ENCODE measurements around the gene CLCA1.
"Not testable (repeated sequence)": the region's sequence is repeated elsewhere in the genome, so short reads cannot be mapped to it uniquely, and the experiment has no call there.

CLCA1 gene

GRCh38 chr1:86461482-86461881, 7.2 kb upstream of the CLCA1 start:
- DNase-seq (ENCODE audit: low read depth in 2 of 2): no peak

- no peak for DNase-seq (ENCODE audit: low read depth in 2 of 2)
Observed at GRCh38 chr1:86464819-86465218, 3.9 kb upstream of the CLCA1 start.

- no peak for DNase-seq (ENCODE audit: low read depth in 2 of 2)
Observed at GRCh38 chr1:86466109-86466844, 2.5 kb upstream of the CLCA1 start.

GRCh38 chr1:86466986-86467385, 1.7 kb upstream of the CLCA1 start:
- no peak for DNase-seq (ENCODE audit: low read depth in 2 of 2)

- DNase-seq (ENCODE audit: low read depth in 2 of 2): no peak
Observed at GRCh38 chr1:86470859-86471258, 2.1 kb downstream of the CLCA1 start.

- no peak for DNase-seq (ENCODE audit: low read depth in 2 of 2)
Observed at GRCh38 chr1:86471291-86471690, 2.6 kb downstream of the CLCA1 start.

GRCh38 chr1:86472152-86472551, 3.4 kb downstream of the CLCA1 start:
- DNase-seq (ENCODE audit: low read depth in 2 of 2): no peak

GRCh38 chr1:86472767-86473166, 4.0 kb downstream of the CLCA1 start:
- DNase-seq (ENCODE audit: low read depth in 2 of 2): no peak

- DNase-seq (ENCODE audit: low read depth in 2 of 2): no peak
Observed at GRCh38 chr1:86477256-86477655, 8.5 kb downstream of the CLCA1 start.

GRCh38 chr1:86477682-86478081, 9.0 kb downstream of the CLCA1 start:
- DNase-seq (ENCODE audit: low read depth in 2 of 2): no peak

GRCh38 chr1:86478416-86479156, 9.9 kb downstream of the CLCA1 start:
- DNase-seq (ENCODE audit: low read depth in 2 of 2): no peak

- DNase-seq (ENCODE audit: low read depth in 2 of 2): no peak
Observed at GRCh38 chr1:86481966-86482365, 13.2 kb downstream of the CLCA1 start.

GRCh38 chr1:86487131-86487810, 18.5 kb downstream of the CLCA1 start:
- no peak for DNase-seq (ENCODE audit: low read depth in 2 of 2)

- no peak for DNase-seq (ENCODE audit: low read depth in 2 of 2)
Observed at GRCh38 chr1:86487811-86488141, 19.0 kb downstream of the CLCA1 start.

GRCh38 chr1:86489242-86489878, 20.6 kb downstream of the CLCA1 start:
- no peak for DNase-seq (ENCODE audit: low read depth in 2 of 2)

GRCh38 chr1:86491171-86491950, 22.6 kb downstream of the CLCA1 start:
- no peak for DNase-seq (ENCODE audit: low read depth in 2 of 2)

GRCh38 chr1:86498281-86498680, 29.6 kb downstream of the CLCA1 start:
- DNase-seq (ENCODE audit: low read depth in 2 of 2): no peak

- no peak for DNase-seq (ENCODE audit: low read depth in 2 of 2)
Observed at GRCh38 chr1:86499987-86500593, 31.4 kb downstream of the CLCA1 start.

GRCh38 chr1:86500714-86501113, 32.0 kb downstream of the CLCA1 start:
- DNase-seq (ENCODE audit: low read depth in 2 of 2): no peak

GRCh38 chr1:86502125-86502646, 33.5 kb downstream of the CLCA1 start:
- not testable (repeated sequence) for DNase-seq (ENCODE audit: low read depth in 2 of 2)

All from stimulated activated CD8-positive, alpha-beta memory T cell treated with anti-CD3 and anti-CD28 coated beads, Interleukin-15, amount 100 ng/mL, for 4 hours (primary cell).